Breast epithelium (tissue), 4 donors: ENCODE data around the gene FTCDNL1. TPM values are rescaled to one million over a fixed set of nuclear protein-coding genes. Genes with fewer than 3 reads are reported as not detected.

Experiments
- DNase-seq, 2 donors: peaks; one replicate each; pipeline ENCODE4 v3.0.0-alpha.2; 2019; ENCODE audit warnings: low spot score in 2 of 2
- H3K27ac ChIP-seq, 2 donors: fragments of 200-600 bp; sonication (generic) in 1 of 2; one replicate each; pipeline ENCODE4 v1.5.1; 2016 to 2019; ENCODE audit warnings: mild to moderate bottlenecking in 1 of 2
- H3K27me3 ChIP-seq, 2 donors: fragments of 200-600 bp; sonication (generic) in 1 of 2; one replicate each; pipeline versions ENCODE4 v1.5.1 to v1.6.0; 2017 to 2019; ENCODE audit warnings: control low read depth in 1 of 2, mild to moderate bottlenecking in 1 of 2
- H3K36me3 ChIP-seq: fragments of 200-600 bp; one replicate; pipeline ENCODE4 v1.5.1; 2019
- H3K4me1 ChIP-seq, 2 donors: fragments of 200-600 bp; sonication (generic); one replicate each; pipeline ENCODE4 v1.5.1; 2016 to 2019; ENCODE audit warnings: control low read depth in 1 of 2
- H3K4me3 ChIP-seq, 3 donors: fragments of 200-600 bp; sonication (generic); 1 replicate in 2 of 3; 2 replicates in 1 of 3; pipeline ENCODE4 v1.5.1; 2016 to 2019; ENCODE audit warnings: mild to moderate bottlenecking in 3 of 3, moderate library complexity in 2 of 3
- H3K9me3 ChIP-seq, 2 donors: fragments of 200-600 bp; sonication (generic) in 1 of 2; one replicate each; pipeline ENCODE4 v1.5.1; 2016 to 2019; ENCODE audit warnings: control low read depth in 1 of 2
- CTCF ChIP-seq, 3 donors: fragments of 450-650 bp; IDR thresholded peaks; one replicate each; pipeline ENCODE4 v1.5.1; 2016 to 2017; ENCODE audit warnings: antibody characterized with exemption in 3 of 3, mild to moderate bottlenecking in 3 of 3, moderate library complexity in 3 of 3
- POLR2A ChIP-seq: fragments of 450-650 bp; IDR thresholded peaks from one replicate; pipeline ENCODE4 v1.6.1; 2016; ENCODE audit warnings: antibody characterized with exemption, mild to moderate bottlenecking, moderate library complexity
- POLR2AphosphoS5 ChIP-seq, 3 donors: sonication (generic); formaldehyde crosslinking; IDR thresholded peaks; one replicate each; pipeline ENCODE4 v1.6.1; 2017; ENCODE audit warnings: antibody characterized with exemption in 3 of 3
- intact Hi-C: fragments of 100-400 bp; cut with DNase I; formaldehyde crosslinking; loops from one replicate; pipeline ENCODE4 v1.15.1; 2023; ENCODE audit warnings: low total_unique reads
- total RNA-seq, 3 donors: library from RNA; depleted of rRNA; stranded (reverse); fragments of >200 nt; gene quantifications; one replicate each; pipeline ENCODE4 v1.1.0, GENCODE V29; 2016

FTCDNL1 gene
- total RNA-seq, 3 donors from 2014 or later: 3.7 to 5.9 (median 5.2) TPM

GRCh38 chr2:199814817-199815211 is 36.2 kb downstream of the FTCDNL1 start:
- Histone ChIP-seq H3K9me3 (no peaks in the 10 kb centered on the region), H3K4me3 (no peak overlapping the region), H3K27me3 (no peaks in the 10 kb centered on the region), H3K36me3 (no peaks in the 10 kb centered on the region), H3K4me1 (no peaks in the 10 kb centered on the region), H3K27ac (no peak overlapping the region)
- intact Hi-C loops: no loop called here
- TF ChIP-seq POLR2AphosphoS5 (IDR thresholded peaks at IDR 0.05): no peak
- TF ChIP-seq POLR2A: no peak
- no peak for TF ChIP-seq CTCF (IDR thresholded peaks at IDR 0.05)
- no peak for DNase-seq

DNA sequence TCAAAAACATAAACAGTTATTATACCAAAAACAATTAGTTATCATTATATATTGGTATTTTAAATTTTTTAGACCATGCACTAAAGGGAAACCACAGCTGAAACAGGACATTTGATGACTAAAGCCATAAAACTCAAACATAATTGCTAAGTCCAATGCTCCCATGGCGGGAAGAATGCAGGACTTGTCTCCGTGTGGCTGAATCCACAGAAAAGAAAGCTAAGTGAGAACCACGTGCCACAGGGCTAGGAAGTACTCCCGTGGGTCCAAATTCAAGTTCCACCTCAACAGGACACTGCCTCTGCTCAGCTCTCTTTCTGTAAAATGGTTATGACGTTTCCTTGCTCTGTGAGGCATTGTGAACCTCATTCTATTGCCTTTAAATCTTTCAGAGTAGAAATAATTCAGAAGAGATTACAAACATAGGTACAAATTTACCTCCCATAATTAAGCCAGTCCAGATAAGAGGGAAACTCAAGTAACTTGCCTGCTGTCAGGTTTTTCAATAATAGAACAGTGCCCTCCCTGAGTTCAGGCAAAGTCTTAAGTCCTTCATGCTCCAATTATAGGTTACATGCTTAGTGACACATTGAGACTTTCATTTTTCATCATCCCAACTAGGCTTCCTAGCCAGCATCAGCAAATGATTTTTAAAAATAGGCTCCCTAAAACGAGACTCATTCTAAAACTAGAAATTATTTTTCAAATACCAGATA is 36.7 kb downstream of the FTCDNL1 start:
- Histone ChIP-seq H3K9me3 (no peaks in the 10 kb centered on the region), H3K27me3 (no peaks in the 10 kb centered on the region), H3K4me3 (no peak overlapping the region), H3K36me3 (no peaks in the 10 kb centered on the region), H3K27ac (no peak overlapping the region), H3K4me1 (no peaks in the 10 kb centered on the region)
- DNase-seq: no peak
- TF ChIP-seq POLR2AphosphoS5 (IDR thresholded peaks at IDR 0.05) (no peak), CTCF (IDR thresholded peaks at IDR 0.05) (no peak), POLR2A (no peak)
- intact Hi-C loops: no loop called here

DNA sequence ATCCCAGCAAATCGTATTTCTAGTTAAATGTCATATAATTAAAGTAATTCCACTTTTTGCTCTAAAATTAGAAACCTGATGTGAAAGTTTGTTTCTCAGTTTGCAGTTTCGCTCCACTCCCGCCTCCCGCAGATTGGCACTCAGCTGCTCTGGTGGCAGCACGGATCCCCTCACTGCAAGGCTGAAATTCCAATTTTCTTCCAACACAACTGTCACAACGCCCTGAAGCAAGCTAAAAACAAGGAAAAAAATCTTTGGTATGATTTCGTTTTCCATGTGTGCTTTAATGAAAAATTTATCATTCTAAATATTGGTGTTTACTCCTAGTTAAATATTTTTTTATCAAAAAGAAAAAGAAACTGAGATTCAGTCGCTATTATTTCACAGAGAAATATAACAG is 38.5 kb downstream of the FTCDNL1 start:
- intact Hi-C loops: no loop called here
- Histone ChIP-seq H3K9me3 (no peaks in the 10 kb centered on the region), H3K36me3 (no peaks in the 10 kb centered on the region), H3K27me3 (no peaks in the 10 kb centered on the region), H3K27ac (no peak overlapping the region), H3K4me1 (no peaks in the 10 kb centered on the region), H3K4me3 (no peak overlapping the region)
- TF ChIP-seq CTCF (IDR thresholded peaks at IDR 0.05) (no peak), POLR2AphosphoS5 (IDR thresholded peaks at IDR 0.05) (no peak), POLR2A (no peak)
- no peak for DNase-seq

- intact Hi-C loops: no loop called here
- TF ChIP-seq POLR2AphosphoS5 (IDR thresholded peaks at IDR 0.05) (no peak), CTCF (IDR thresholded peaks at IDR 0.05) (no peak), POLR2A (no peak)
- H3K36me3 ChIP-seq: no peaks in the 10 kb centered on the region
- H3K27me3 ChIP-seq: no peaks in the 10 kb centered on the region
- no peak overlapping the region for H3K27ac ChIP-seq
- no peak overlapping the region for H3K4me3 ChIP-seq
- no peaks in the 10 kb centered on the region for H3K9me3 ChIP-seq
- H3K4me1 ChIP-seq: no peaks in the 10 kb centered on the region
- DNase-seq: no peak
These were observed 39.6 kb downstream of the FTCDNL1 start for GRCh38 chr2:199811346-199811745.

DNA sequence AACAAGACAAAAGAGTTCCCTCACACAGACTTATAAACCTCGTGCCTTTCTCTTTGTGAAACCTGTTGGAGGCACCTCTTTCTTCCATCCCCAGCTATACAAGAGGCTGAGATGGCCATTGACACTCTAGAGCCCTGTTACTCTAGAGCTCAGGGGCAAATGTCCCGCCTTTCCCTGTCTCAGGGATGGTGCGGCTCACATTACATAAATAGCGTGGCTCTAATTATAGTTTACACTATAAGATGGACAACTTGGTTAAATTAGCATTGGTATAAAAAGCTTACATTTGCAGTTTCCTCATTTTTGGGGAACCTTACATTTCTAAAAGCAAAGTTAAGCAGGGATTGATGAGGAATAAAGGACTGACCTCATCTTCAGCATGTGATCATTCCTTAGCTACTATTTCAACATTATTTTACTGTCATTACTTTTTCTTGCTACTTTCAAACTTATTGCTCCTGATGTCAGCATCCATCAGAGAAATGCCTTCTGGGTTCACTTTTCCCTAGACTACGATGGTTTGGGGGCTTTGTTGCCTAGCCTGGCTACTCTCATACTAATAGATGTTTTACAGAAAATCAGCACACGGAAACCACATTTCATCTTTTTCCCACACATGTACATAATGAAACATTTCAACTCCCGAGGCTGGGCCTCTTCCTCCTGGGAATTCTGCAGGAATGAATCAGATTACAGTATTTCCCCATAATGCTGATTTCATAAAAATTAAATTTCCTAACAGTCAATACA is 40.4 kb downstream of the FTCDNL1 start:
- Histone ChIP-seq H3K36me3 (no peaks in the 10 kb centered on the region), H3K9me3 (no peaks in the 10 kb centered on the region), H3K4me1 (no peaks in the 10 kb centered on the region), H3K4me3 (no peak overlapping the region), H3K27ac (no peak overlapping the region), H3K27me3 (no peaks in the 10 kb centered on the region)
- TF ChIP-seq CTCF (IDR thresholded peaks at IDR 0.05): no peak
- TF ChIP-seq POLR2AphosphoS5 (IDR thresholded peaks at IDR 0.05): no peak
- TF ChIP-seq POLR2A: no peak
- intact Hi-C loops: no loop called here
- no peak for DNase-seq
